HG03103 (cell line): Measurements from ENCODE around the gene KLF12.

Source experiments
- ATAC-seq: cut with Tn5 transposase; IDR thresholded peaks from one replicate; pipeline ENCODE4 v1.9.1; 2021; ENCODE audit warnings: low read depth; ENCODE audit not compliant: unreplicated experiment

KLF12 gene

DNA sequence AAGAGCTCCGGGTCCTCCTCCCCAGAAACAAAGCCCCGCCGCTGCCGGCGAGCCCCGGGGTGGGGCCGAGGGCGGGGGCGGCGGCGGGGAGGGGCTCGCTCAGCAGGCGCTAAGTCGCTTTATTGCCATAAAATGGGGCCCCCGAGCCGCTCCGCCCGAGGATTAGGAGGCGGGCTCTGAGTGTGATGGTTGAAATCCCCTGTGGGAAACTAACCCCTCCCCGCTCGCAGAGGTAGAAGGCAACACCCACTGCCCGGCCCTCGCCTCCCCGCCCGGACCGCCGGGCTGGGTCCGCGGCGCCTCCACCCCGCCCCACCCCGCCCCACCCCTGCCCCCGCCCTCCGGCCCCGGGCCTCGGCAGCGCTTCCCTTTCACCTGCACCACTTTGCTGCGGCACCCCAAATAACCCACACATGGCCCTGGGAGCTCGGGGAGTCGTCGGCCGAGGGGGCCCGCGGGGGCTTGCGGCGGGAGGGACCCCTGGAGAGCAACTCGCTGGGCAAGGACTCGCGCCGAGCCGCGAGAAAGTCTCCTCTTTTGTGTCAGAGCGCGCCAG lies at the start of gene KLF12:
TSS of gene KLF12 (minus strand) at position 184 of the 556 bp plus-strand sequence.
- ATAC-seq: peak; percentile 58

DNA sequence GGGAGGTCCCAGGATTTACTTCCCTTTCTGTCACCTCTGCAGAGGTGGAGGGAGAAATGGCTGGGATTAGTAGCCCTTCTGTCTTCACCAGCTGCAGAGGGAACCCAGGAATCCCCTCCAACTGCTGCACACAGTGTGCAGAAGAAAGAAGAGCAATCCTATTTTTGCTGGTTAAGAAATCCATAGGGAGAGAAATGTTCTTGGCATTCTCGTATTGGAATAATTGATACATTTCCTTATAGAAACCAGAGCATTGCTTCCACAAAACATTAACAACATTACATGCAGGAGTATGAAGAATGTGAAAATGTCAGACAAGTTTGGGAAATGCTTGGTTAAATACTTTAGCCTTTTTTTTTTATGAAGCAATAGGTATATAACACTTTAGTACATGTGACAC lies 48.3 kb upstream of the KLF12 start:
- no peak for ATAC-seq

GRCh38 chr13:74174810-74175209 lies 40.6 kb upstream of the KLF12 start:
- ATAC-seq: no peak

GRCh38 chr13:74173822-74174221 lies 39.6 kb upstream of the KLF12 start:
- ATAC-seq: no peak

- no peak for ATAC-seq
These were observed 37.4 kb upstream of the KLF12 start for GRCh38 chr13:74171641-74172040.

DNA sequence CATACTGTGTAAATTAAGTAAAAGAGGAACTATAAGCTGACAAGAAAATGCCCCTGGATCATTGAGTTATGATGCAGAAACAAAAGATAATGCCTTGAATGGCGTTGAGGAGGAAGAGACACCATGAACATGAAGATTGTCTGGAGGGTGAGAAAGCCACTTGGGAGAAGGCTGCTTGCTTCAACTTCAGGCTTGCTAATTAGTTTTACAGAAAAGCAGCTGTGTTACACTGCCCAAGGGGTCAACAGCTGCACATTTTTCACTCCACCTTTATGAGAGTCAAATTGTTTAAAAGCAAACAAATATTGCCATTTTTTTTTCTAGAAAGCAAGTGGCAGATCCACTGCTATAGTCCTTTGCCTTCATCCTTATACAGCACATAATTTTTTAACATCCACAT lies 35.5 kb upstream of the KLF12 start:
- ATAC-seq: no peak

GRCh38 chr13:74168263-74168675 lies 34.1 kb upstream of the KLF12 start:
- no peak for ATAC-seq

DNA sequence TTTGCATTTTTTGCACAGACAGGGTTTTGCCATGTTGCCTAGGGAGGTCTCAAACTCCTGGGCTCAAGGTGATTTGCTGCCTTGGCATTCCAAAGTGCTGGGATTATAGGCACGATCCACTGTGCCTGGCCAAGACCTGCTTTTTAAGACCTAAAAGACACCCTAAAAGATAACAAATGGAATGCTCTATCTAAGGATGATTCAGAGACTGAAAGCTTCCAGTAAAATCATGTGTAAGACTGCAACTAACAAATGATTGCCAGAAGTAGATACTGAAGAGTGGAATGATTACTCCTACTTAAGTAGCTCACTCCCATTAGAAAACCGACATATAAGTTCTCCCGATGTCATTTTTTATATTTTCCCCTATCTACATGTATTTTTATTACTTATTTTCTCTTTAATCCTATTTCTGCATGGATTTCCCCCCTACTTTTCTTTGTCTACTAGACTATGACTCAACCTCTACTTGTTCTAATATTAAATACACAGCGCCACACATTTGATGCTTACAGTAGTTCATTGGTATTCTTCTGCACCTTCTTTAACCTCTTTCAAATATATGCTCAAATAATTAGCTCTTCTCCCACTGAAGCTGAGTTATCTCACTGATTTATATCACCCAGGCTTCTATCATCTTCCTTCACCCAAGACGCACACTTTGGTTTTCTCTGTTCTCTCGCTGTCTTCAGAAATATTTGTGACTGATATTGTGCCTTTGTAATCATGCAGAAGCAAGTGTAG lies 32.2 kb upstream of the KLF12 start:
- ATAC-seq: no peak

GRCh38 chr13:74162782-74163181 lies 28.6 kb upstream of the KLF12 start:
- no peak for ATAC-seq

DNA sequence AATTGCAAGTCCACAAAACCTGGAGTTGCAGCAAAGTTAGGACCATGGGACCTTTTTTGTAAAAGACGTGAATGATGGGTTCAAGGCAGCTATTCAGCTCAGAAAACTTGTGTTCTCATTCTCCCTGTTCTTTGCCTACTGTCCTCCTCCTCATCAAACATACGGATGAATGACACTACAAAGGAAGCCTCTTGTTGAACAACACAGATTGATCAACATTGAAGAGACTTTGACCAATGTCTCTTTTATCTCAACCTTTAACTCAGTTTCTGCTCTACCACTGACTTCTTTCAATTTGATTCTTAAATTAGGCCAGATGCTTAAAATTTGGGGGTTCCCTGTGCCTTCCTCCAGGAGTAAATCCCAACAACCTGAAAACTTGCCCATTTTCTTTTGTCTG lies 27.9 kb upstream of the KLF12 start:
- ATAC-seq: no peak

DNA sequence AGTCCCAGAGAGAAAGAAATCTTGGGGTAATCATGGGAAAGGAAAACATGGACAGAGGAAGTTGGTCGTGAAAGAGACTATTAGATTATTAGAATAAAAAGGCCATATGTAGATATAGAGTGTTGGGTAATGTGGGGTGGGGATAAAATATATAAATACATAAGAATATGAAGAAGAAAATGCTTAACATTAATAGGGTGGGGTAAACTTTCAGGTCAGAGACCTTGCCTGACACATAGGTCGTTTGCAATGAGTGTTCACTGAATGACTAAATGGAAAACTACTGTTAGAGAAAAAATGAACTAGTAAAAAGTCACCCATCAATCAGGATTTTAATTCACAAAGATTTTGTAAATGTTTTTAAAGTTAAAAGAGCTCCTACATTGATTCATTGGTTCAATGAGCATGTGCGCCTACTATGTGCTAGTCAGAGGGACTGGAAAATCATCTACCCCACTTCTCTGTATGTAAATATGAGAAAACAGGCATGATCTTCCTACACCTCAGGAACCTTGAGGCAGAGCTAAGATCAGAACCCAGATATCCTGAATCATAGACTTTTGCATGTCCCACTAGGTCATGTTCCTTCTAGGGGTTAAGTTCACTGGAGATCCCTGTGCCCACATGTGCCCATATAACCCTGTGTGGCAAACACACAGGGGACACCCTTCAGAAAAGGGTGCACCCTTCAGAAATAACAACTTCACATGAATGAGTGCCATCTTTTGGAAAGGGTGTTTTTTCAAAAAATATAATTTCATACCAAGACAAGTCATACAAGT lies 24.6 kb upstream of the KLF12 start:
- no peak for ATAC-seq

GRCh38 chr13:74158028-74158427 lies 23.8 kb upstream of the KLF12 start:
- ATAC-seq: no peak

GRCh38 chr13:74154981-74155380 lies 20.8 kb upstream of the KLF12 start:
- no peak for ATAC-seq

- ATAC-seq: no peak
These were observed 19.1 kb upstream of the KLF12 start for GRCh38 chr13:74153316-74153715.

DNA sequence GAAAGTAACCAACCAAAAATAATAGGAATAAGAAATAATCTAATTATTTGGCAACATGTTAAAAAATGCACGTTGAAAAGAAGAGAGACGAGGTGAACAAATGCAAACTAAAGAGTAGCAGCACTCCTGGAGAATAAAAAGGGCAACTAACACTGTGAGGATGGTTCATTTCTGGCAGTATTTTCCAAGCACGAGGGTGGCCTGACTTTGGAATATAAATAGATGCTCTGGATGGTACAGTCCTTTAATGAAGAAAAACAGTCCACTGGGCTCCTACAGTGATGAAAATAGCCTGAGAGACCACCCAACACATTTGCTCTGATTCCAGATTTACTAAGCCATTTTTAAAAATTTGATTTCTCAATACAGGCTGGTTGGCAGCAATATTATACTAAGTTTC lies 17.7 kb upstream of the KLF12 start:
- no peak for ATAC-seq

GRCh38 chr13:74148352-74148751 lies 14.1 kb upstream of the KLF12 start:
- ATAC-seq: no peak

- no peak for ATAC-seq
These were observed 11.2 kb upstream of the KLF12 start for GRCh38 chr13:74145249-74145975.

DNA sequence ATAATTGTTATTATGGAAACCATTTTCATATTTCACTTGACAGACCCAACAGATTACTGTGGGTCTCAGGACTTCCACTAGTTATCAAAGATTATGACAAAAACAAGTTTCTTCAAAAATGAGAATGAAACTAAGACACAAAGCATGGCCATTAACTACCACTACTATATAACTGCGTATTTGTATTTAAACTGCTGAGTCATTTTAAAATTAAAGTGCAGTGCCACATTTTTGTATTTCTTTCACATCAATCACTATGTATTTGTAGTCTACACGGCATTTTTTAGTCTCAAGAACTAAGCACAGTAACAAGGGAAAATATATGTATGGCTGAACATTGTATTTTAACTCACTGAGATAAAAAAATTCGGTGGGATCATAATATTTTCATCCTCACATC lies 10.1 kb upstream of the KLF12 start:
- ATAC-seq: no peak

DNA sequence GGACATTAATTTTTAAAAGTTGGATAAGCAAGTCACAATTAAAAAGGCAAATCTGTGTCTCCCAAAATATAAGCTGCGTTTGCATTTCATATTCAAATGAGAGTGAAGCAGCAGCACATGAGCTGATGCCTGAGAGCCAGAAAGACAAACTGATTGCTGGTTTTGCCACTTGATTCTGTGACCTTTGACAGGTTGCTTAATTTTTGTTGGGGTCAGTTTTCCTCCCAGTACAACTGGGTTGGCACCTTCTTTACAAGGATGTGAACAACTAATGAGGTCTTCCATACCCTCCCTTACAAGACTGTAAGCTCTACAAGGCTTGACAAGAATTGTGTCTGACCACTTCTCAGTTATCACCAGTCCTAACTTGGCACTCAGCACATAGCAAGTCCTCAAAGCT lies 8.1 kb upstream of the KLF12 start:
- ATAC-seq: no peak

DNA sequence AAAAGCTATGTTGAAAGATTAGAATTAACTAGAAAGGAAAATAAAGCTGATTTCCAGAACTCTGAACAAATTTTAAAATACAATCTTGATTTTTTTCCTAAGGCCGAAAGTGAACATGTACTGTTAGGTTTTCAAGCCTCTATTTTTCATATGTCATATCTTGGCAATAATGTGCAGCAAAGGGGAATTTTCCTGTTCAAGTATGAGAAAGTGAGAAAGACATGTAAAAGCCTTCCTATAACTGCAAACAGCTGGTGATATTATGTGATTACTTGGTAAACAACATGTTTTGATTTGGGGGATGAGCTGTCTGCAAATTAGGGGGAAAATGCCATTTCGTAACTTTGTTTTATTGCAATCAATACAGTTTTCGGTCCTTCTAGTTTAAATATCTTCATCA lies 4.0 kb upstream of the KLF12 start:
- no peak for ATAC-seq

DNA sequence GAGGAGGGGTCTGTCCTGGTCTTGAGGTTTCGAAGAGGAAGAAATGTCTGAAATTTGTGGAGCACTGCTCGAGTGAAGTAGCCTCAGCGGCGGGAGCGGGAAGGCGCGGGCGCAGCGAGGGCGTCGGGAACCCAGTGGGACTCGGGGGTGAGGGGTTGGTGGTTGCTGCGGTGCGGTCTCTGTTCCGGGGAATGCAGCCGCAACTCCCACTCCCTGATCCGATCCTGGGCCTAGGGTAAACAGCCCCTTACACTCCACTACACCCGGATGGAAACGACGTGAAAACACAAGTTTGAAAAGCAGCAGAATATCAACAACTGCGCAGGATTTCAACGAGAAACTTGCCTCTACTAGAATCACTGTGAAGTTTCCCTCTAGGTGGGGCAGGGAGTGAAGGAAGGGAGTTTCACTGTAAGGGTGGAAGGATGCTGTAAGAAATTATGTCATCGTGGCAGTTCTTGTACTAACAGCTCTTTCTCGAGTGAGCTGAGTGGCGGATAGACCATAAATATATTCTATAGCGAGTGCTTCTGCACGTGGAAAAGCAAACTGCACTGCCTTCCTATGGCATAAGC lies 2.0 kb upstream of the KLF12 start:
- ATAC-seq: no peak
